ENCODE data around the gene SPACA1.

GRCh38 chr6:88008831-88009231 is 38.8 kb upstream of the SPACA1 start:
- TF ChIP-seq ZNF384 (IDR thresholded peaks at IDR 0.05) (no peak), SUZ12 (IDR thresholded peaks at IDR 0.05) (no peak)

Measured in HEK293T (cell line).